Trophoblast cell (in vitro differentiated cells and primary cell): ENCODE data around the gene FAM186B.

Experiments
- DNase-seq, 2 donors: peaks; one replicate each; pipeline ENCODE4 v3.0.0-alpha.2; 2016
- H2AFZ ChIP-seq: 2 replicates; pipeline ENCODE4 v1.6.1; 2013; ENCODE audit warnings: low read length, moderate library complexity, mild to moderate bottlenecking; ENCODE audit not compliant: insufficient read depth, poor library complexity
- H2AK5ac ChIP-seq: 2 replicates; pipeline ENCODE4 v1.6.1; 2013; ENCODE audit warnings: mild to moderate bottlenecking, low read length
- H2BK120ac ChIP-seq: 2 replicates; pipeline ENCODE4 v1.6.1; 2013; ENCODE audit warnings: low read length, mild to moderate bottlenecking, moderate library complexity; ENCODE audit not compliant: insufficient read depth, poor library complexity
- H2BK12ac ChIP-seq: 2 replicates; pipeline ENCODE4 v1.6.1; 2013; ENCODE audit warnings: mild to moderate bottlenecking, low read length, moderate library complexity
- H2BK5ac ChIP-seq: 2 replicates; pipeline ENCODE4 v1.6.1; 2013; ENCODE audit warnings: low read length, low read depth, moderate library complexity, mild to moderate bottlenecking; ENCODE audit not compliant: poor library complexity
- H3K14ac ChIP-seq: 2 replicates; pipeline ENCODE4 v1.6.1; 2013; ENCODE audit warnings: mild to moderate bottlenecking, low read length
- H3K18ac ChIP-seq: 2 replicates; pipeline ENCODE4 v1.6.1; 2013; ENCODE audit warnings: mild to moderate bottlenecking, low read length
- H3K23ac ChIP-seq: 2 replicates; pipeline ENCODE4 v1.6.1; 2013; ENCODE audit warnings: low read length
- H3K27ac ChIP-seq: 2 replicates; pipeline ENCODE4 v1.5.1; 2013; ENCODE audit warnings: low read depth, mild to moderate bottlenecking, inconsistent platforms, low read length, moderate library complexity
- H3K27me3 ChIP-seq: 2 replicates; pipeline ENCODE4 v1.6.1; 2013; ENCODE audit warnings: inconsistent platforms, mild to moderate bottlenecking, low read length, moderate library complexity; ENCODE audit not compliant: insufficient read depth
- H3K36me3 ChIP-seq, 2 experiments: 1 replicate in 1 of 2; 2 replicates in 1 of 2; pipeline ENCODE4 v1.6.1; 2013; ENCODE audit warnings: low read length in 2 of 2, mild to moderate bottlenecking in 2 of 2, moderate library complexity in 1 of 2; ENCODE audit not compliant: insufficient read depth in 2 of 2, control insufficient read depth in 1 of 2
- H3K4ac ChIP-seq: 2 replicates; pipeline ENCODE4 v1.6.1; 2013; ENCODE audit warnings: low read depth, mild to moderate bottlenecking, low read length, moderate library complexity
- H3K4me1 ChIP-seq, 2 experiments: 1 replicate in 1 of 2; 2 replicates in 1 of 2; pipeline ENCODE4 v1.6.1; 2013; ENCODE audit warnings: low read length in 2 of 2, mild to moderate bottlenecking in 2 of 2, moderate library complexity in 1 of 2; ENCODE audit not compliant: insufficient read depth in 2 of 2, control insufficient read depth in 1 of 2
- H3K4me2 ChIP-seq: 2 replicates; pipeline ENCODE4 v1.6.1; 2013; ENCODE audit warnings: inconsistent platforms, mild to moderate bottlenecking, low read length, moderate library complexity
- H3K4me3 ChIP-seq: 2 replicates; pipeline ENCODE4 v1.5.1; 2013; ENCODE audit warnings: mild to moderate bottlenecking, low read depth, low read length, inconsistent platforms
- H3K79me1 ChIP-seq: one replicate; pipeline ENCODE4 v1.6.1; 2013; ENCODE audit warnings: low read length
- H3K79me2 ChIP-seq: 2 replicates; pipeline ENCODE4 v1.6.1; 2013; ENCODE audit warnings: low read length, mild to moderate bottlenecking; ENCODE audit not compliant: control insufficient read depth, insufficient read depth, poor library complexity
- H3K9ac ChIP-seq: 2 replicates; pipeline ENCODE4 v1.6.1; 2013; ENCODE audit warnings: mild to moderate bottlenecking, low read length
- H3K9me3 ChIP-seq: 2 replicates; pipeline ENCODE4 v1.6.1; 2013; ENCODE audit warnings: low read depth, mild to moderate bottlenecking, control low read depth, inconsistent platforms, low read length; ENCODE audit not compliant: insufficient read depth
- H4K12ac ChIP-seq: 2 replicates; pipeline ENCODE4 v1.6.1; 2013; ENCODE audit warnings: low read depth, mild to moderate bottlenecking, low read length, moderate library complexity
- H4K8ac ChIP-seq: 2 replicates; pipeline ENCODE4 v1.6.1; 2013; ENCODE audit warnings: low read depth, mild to moderate bottlenecking, low read length, moderate library complexity
- H4K91ac ChIP-seq: one replicate; pipeline ENCODE4 v1.6.1; 2013; ENCODE audit warnings: low read depth, mild to moderate bottlenecking, low read length, moderate library complexity
- WGBS: extraction: QIAGEN DNeasy Blood & Tissue Kit; methylation state at CpG from one replicate; pipeline ENCODE4 v1.1.7; 2013; ENCODE audit warnings: missing lambda C conversion rate; ENCODE audit not compliant: insufficient read length, insufficient coverage; ENCODE audit errors: extremely low coverage; 5-methylcytosine and 5-hydroxymethylcytosine counted together

FAM186B gene

DNA sequence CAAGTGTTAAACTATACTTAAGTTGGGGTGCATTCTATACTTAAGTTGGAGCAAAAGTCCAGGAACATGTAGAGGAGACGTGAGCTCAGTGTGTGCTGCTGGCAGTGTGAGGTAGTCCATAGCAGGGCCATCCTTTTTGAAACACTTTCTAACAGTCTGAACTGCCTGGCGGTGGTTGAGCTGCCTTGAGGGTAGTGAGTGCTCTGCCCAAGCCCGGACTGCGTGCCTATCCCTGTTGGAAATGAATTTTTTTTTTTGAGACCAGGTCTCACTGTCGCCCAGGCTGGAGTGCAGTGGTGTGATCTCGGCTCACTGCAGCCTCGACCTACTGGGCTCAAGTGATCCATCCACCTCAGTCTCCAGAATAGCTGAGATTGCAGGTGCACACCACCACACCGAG, 52.5 kb downstream of the FAM186B start:
- Histone ChIP-seq H2AK5ac (no peak overlapping the region), H4K91ac (no peak overlapping the region), H3K18ac (no peak overlapping the region), H3K14ac (no peak overlapping the region), H2BK12ac (no peak overlapping the region), H3K79me2 (no peaks in the 10 kb centered on the region), H3K23ac (no peak overlapping the region), H3K79me1 (no peaks in the 10 kb centered on the region), H3K4ac (no peak overlapping the region), H3K4me2 (no peak overlapping the region), H4K12ac (no peak overlapping the region), H3K27ac (no peak overlapping the region), H3K4me3 (no peak overlapping the region), H3K9ac (no peak overlapping the region), H3K4me1 (peaks cover 3 to 8% of the 10 kb centered on the region in 2 experiments), H3K36me3 (peaks cover 14 to 19% of the 10 kb centered on the region in 2 experiments), H2BK120ac (no peak overlapping the region), H3K9me3 (peaks cover 4% of the 10 kb centered on the region), H2BK5ac (no peak overlapping the region), H3K27me3 (peaks cover 15% of the 10 kb centered on the region), H4K8ac (no peak overlapping the region), H2AFZ (no peak overlapping the region)
- no peak for DNase-seq
- WGBS = no CpG with 5 or more reads among the region's 8 CpGs

DNA sequence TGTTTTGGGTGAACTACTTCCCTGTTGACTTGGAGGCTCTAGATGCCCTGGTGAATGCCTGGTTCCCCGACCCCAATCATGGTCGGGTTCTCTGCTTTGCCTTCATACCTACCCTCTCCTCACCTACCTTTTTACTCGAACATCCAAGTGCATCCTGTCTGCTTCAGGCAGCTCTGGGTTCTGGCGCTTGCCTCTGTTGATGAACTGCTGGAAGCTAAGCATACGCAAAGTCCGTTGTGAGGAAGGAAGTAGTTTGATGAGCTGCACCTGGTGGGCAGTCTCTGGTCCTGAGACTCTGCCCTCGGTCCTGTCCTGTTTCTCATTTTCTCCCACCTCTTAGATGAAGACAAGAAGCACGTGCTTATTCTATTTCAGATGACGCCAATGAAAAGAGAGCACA, 53.0 kb downstream of the FAM186B start:
- H2BK12ac ChIP-seq = no peak overlapping the region
- H3K4ac ChIP-seq = no peak overlapping the region
- H3K14ac ChIP-seq = no peak overlapping the region
- no peak overlapping the region for H3K18ac ChIP-seq
- no peak overlapping the region for H2AFZ ChIP-seq
- no peak overlapping the region for H3K27ac ChIP-seq
- no peaks in the 10 kb centered on the region for H3K79me1 ChIP-seq
- no peak for DNase-seq
- H3K4me1 ChIP-seq = peaks cover 3 to 8% of the 10 kb centered on the region in 2 experiments
- no peak overlapping the region for H2AK5ac ChIP-seq
- H4K12ac ChIP-seq = no peak overlapping the region
- peaks cover 15% of the 10 kb centered on the region for H3K27me3 ChIP-seq
- H2BK5ac ChIP-seq = no peak overlapping the region
- peaks cover 4% of the 10 kb centered on the region for H3K9me3 ChIP-seq
- H4K8ac ChIP-seq = no peak overlapping the region
- H3K9ac ChIP-seq = no peak overlapping the region
- H3K36me3 ChIP-seq = peaks cover 9 to 14% of the 10 kb centered on the region in 2 experiments
- no peak overlapping the region for H2BK120ac ChIP-seq
- no peaks in the 10 kb centered on the region for H3K79me2 ChIP-seq
- H3K23ac ChIP-seq = no peak overlapping the region
- no peak overlapping the region for H3K4me2 ChIP-seq
- H3K4me3 ChIP-seq = no peak overlapping the region
- no CpG with 5 or more reads among the region's 9 CpGs for WGBS
- H4K91ac ChIP-seq = no peak overlapping the region

DNA sequence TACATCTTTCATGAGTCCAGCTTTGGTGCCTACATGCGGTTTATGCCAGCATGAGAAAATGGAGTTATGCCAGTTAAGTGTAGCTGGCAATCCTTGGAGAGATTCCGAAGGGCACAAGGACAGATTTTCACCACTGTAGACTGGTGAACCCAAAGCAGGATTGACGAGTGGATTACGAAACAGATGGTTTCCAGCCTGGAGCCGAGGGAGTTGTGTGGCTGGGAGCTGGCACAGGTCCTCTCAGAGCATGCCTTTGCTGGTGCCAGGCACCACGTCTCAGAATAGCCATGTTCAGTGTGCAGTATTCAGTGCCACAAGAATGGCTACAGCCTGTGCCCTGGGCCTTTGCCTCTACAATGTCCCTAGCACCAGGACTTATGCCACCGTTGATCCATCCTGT, 53.4 kb downstream of the FAM186B start:
- Histone ChIP-seq H3K18ac (no peak overlapping the region), H3K4me2 (no peak overlapping the region), H2BK120ac (no peak overlapping the region), H2AFZ (no peak overlapping the region), H2BK5ac (no peak overlapping the region), H3K4me1 (peaks cover 3 to 8% of the 10 kb centered on the region in 2 experiments), H3K9me3 (peaks cover 4% of the 10 kb centered on the region), H3K79me2 (no peaks in the 10 kb centered on the region), H3K9ac (no peak overlapping the region), H4K91ac (no peak overlapping the region), H3K14ac (no peak overlapping the region), H3K4me3 (no peak overlapping the region), H3K36me3 (peaks cover 7 to 10% of the 10 kb centered on the region in 2 experiments), H3K4ac (no peak overlapping the region), H2BK12ac (no peak overlapping the region), H4K12ac (no peak overlapping the region), H4K8ac (no peak overlapping the region), H3K27ac (no peak overlapping the region), H3K23ac (no peak overlapping the region), H3K79me1 (no peaks in the 10 kb centered on the region), H2AK5ac (no peak overlapping the region), H3K27me3 (peaks cover 15% of the 10 kb centered on the region)
- DNase-seq = no peak
- no CpG with 5 or more reads among the region's 7 CpGs for WGBS

GRCh38 chr12:49550693-49551252, 54.7 kb downstream of the FAM186B start:
- Histone ChIP-seq H3K18ac (no peak overlapping the region), H3K4me1 (peaks cover 3 to 8% of the 10 kb centered on the region in 2 experiments), H3K4me3 (no peak overlapping the region), H2BK12ac (no peak overlapping the region), H3K23ac (no peak overlapping the region), H4K12ac (no peak overlapping the region), H3K79me1 (no peaks in the 10 kb centered on the region), H3K4ac (no peak overlapping the region), H3K14ac (no peak overlapping the region), H2BK5ac (no peak overlapping the region), H3K36me3 (no peaks in the 10 kb centered on the region), H4K8ac (no peak overlapping the region), H3K79me2 (no peaks in the 10 kb centered on the region), H3K27me3 (peaks cover 19% of the 10 kb centered on the region), H2AFZ (no peak overlapping the region), H2BK120ac (no peak overlapping the region), H3K4me2 (no peak overlapping the region), H4K91ac (no peak overlapping the region), H3K27ac (no peak overlapping the region), H2AK5ac (no peak overlapping the region), H3K9me3 (peaks cover 4% of the 10 kb centered on the region), H3K9ac (no peak overlapping the region)
- DNase-seq = no peak
- no CpG with 5 or more reads among the region's 6 CpGs for WGBS
